Loucy (cell line): ENCODE results near the gene CD180.

Source experiments
- EZH2phosphoT487 ChIP-seq: fragments of 200-600 bp; IDR thresholded peaks from 2 replicates; pipeline ENCODE4 v1.6.1; 2018; ENCODE audit warnings: antibody characterized with exemption, mild to moderate bottlenecking, moderate library complexity, borderline replicate concordance
- TF ChIP-seq, protein P1 (sequence below): fragments of 200-600 bp; sonication (generic); conservative IDR thresholded peaks from 2 replicates; pipeline ENCODE4 v1.5.1; 2014; ENCODE audit warnings: mild to moderate bottlenecking, antibody characterized with exemption, low read length

DNA sequence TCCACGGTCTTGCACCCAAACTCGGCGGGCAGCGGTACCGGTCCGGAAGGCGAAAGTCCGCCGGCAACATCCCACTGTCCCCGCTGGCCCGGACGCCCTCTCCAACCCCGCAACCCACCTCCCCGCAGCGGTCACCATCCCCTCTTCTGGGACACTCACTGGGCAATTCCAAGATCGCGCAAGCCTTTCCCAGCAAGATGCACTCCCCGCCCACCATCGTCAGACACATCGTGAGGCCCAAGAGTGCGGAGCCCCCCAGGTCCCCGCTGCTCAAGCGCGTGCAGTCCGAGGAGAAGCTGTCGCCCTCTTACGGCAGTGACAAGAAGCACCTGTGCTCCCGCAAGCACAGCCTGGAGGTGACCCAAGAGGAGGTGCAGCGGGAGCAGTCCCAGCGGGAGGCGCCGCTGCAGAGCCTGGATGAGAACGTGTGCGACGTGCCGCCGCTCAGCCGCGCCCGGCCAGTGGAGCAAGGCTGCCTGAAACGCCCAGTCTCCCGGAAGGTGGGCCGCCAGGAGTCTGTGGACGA, 33.3 kb downstream of the CD180 start:
- TF ChIP-seq, protein P1, sequence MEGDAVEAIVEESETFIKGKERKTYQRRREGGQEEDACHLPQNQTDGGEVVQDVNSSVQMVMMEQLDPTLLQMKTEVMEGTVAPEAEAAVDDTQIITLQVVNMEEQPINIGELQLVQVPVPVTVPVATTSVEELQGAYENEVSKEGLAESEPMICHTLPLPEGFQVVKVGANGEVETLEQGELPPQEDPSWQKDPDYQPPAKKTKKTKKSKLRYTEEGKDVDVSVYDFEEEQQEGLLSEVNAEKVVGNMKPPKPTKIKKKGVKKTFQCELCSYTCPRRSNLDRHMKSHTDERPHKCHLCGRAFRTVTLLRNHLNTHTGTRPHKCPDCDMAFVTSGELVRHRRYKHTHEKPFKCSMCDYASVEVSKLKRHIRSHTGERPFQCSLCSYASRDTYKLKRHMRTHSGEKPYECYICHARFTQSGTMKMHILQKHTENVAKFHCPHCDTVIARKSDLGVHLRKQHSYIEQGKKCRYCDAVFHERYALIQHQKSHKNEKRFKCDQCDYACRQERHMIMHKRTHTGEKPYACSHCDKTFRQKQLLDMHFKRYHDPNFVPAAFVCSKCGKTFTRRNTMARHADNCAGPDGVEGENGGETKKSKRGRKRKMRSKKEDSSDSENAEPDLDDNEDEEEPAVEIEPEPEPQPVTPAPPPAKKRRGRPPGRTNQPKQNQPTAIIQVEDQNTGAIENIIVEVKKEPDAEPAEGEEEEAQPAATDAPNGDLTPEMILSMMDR, result no peak
- no peak for TF ChIP-seq EZH2phosphoT487
